Loucy (cell line): Measurements from ENCODE around the gene PLXNA2.

Experiments
- H2AFZ ChIP-seq: fragments of 200-600 bp; sonication (generic); 2 replicates; pipeline ENCODE4 v1.6.0; 2016; ENCODE audit warnings: antibody characterized with exemption, mild to moderate bottlenecking, low read length, moderate library complexity
- H3F3A ChIP-seq: fragments of 200-600 bp; 2 replicates; pipeline ENCODE4 v1.6.0; 2016; ENCODE audit warnings: antibody characterized with exemption, low read depth, mild to moderate bottlenecking
- H3K27me3 ChIP-seq: fragments of 200-600 bp; sonication (generic); 2 replicates; pipeline ENCODE4 v1.6.1; 2014; ENCODE audit warnings: low read length, mild to moderate bottlenecking; ENCODE audit not compliant: insufficient read depth, poor library complexity, severe bottlenecking
- H3K36me3 ChIP-seq: fragments of 200-600 bp; sonication (generic); 2 replicates; pipeline ENCODE4 v1.6.1; 2016; ENCODE audit warnings: low read length; ENCODE audit not compliant: insufficient read depth
- H3K4me1 ChIP-seq: fragments of 200-600 bp; sonication (generic); 2 replicates; pipeline ENCODE4 v1.5.1; 2014; ENCODE audit warnings: low read length, mild to moderate bottlenecking; ENCODE audit not compliant: insufficient read depth, poor library complexity, severe bottlenecking
- H3K4me2 ChIP-seq: fragments of 200-600 bp; sonication (generic); 2 replicates; pipeline ENCODE4 v1.6.0; 2014; ENCODE audit warnings: antibody characterized with exemption, low read length, low read depth, mild to moderate bottlenecking; ENCODE audit not compliant: poor library complexity, severe bottlenecking
- H3K4me3 ChIP-seq: fragments of 200-600 bp; sonication (generic); 2 replicates; pipeline ENCODE4 v1.5.1; 2014; ENCODE audit warnings: low read length, mild to moderate bottlenecking, mixed read lengths; ENCODE audit not compliant: poor library complexity, severe bottlenecking
- H3K79me2 ChIP-seq: fragments of 200-600 bp; sonication (generic); 2 replicates; pipeline ENCODE4 v1.6.1; 2014; ENCODE audit warnings: low read length; ENCODE audit not compliant: insufficient read depth
- H3K9ac ChIP-seq: fragments of 200-600 bp; sonication (generic); 2 replicates; pipeline ENCODE4 v1.6.0; 2014; ENCODE audit warnings: mild to moderate bottlenecking, low read depth, low read length, moderate library complexity; ENCODE audit not compliant: poor library complexity, severe bottlenecking
- H3K9me2 ChIP-seq: fragments of 200-600 bp; sonication (generic); replicated peaks from 2 replicates; pipeline ENCODE4 v1.6.1; 2016; ENCODE audit warnings: low read depth, low read length, mixed read lengths
- H3K9me3 ChIP-seq: fragments of 200-600 bp; sonication (generic); 2 replicates; pipeline ENCODE4 v1.6.1; 2014; ENCODE audit warnings: mild to moderate bottlenecking, antibody characterized with exemption, low read length, low read depth; ENCODE audit not compliant: insufficient read depth
- H4K20me1 ChIP-seq: fragments of 200-600 bp; sonication (generic); 2 replicates; pipeline ENCODE4 v1.6.0; 2014; ENCODE audit warnings: antibody characterized with exemption, low read length, mild to moderate bottlenecking; ENCODE audit not compliant: insufficient read depth, poor library complexity, severe bottlenecking
- CTCF ChIP-seq: fragments of 200-600 bp; sonication (generic); conservative IDR thresholded peaks from 2 replicates; pipeline ENCODE4 v1.5.1; 2014; ENCODE audit warnings: mild to moderate bottlenecking, antibody characterized with exemption, low read length
- EZH2phosphoT487 ChIP-seq: fragments of 200-600 bp; IDR thresholded peaks from 2 replicates; pipeline ENCODE4 v1.6.1; 2018; ENCODE audit warnings: antibody characterized with exemption, mild to moderate bottlenecking, moderate library complexity, borderline replicate concordance

The PLXNA2 gene

GRCh38 chr1:208058267-208058666 lies 185.9 kb downstream of the PLXNA2 start:
- Histone ChIP-seq H3K9ac (no peak overlapping the region), H3K9me3 (no peaks in the 10 kb centered on the region), H3K9me2 (no peaks in the 10 kb centered on the region), H2AFZ (no peak overlapping the region), H3K27me3 (no peaks in the 10 kb centered on the region), H3K4me1 (no peaks in the 10 kb centered on the region), H3K36me3 (no peaks in the 10 kb centered on the region), H3K79me2 (no peaks in the 10 kb centered on the region), H4K20me1 (no peaks in the 10 kb centered on the region), H3K4me3 (no peak overlapping the region), H3K4me2 (no peak overlapping the region), H3F3A (no peaks in the 10 kb centered on the region)
- TF ChIP-seq EZH2phosphoT487 (no peak), CTCF (no peak)

- Histone ChIP-seq H3K9me2 (no peaks in the 10 kb centered on the region), H3K4me3 (no peak overlapping the region), H3K27me3 (no peaks in the 10 kb centered on the region), H3F3A (no peaks in the 10 kb centered on the region), H3K4me2 (no peak overlapping the region), H3K36me3 (no peaks in the 10 kb centered on the region), H3K9ac (no peak overlapping the region), H3K9me3 (no peaks in the 10 kb centered on the region), H2AFZ (no peak overlapping the region), H4K20me1 (no peaks in the 10 kb centered on the region), H3K79me2 (no peaks in the 10 kb centered on the region), H3K4me1 (no peaks in the 10 kb centered on the region)
- TF ChIP-seq EZH2phosphoT487 = no peak
- no peak for TF ChIP-seq CTCF
Observed at GRCh38 chr1:208057056-208057455, 187.1 kb downstream of the PLXNA2 start.

- TF ChIP-seq EZH2phosphoT487 (no peak), CTCF (no peak)
- Histone ChIP-seq H3K4me1 (no peaks in the 10 kb centered on the region), H3K9me3 (no peaks in the 10 kb centered on the region), H4K20me1 (no peaks in the 10 kb centered on the region), H3K79me2 (no peaks in the 10 kb centered on the region), H3K4me2 (no peak overlapping the region), H3K36me3 (no peaks in the 10 kb centered on the region), H3F3A (no peaks in the 10 kb centered on the region), H2AFZ (no peak overlapping the region), H3K9me2 (no peaks in the 10 kb centered on the region), H3K27me3 (no peaks in the 10 kb centered on the region), H3K9ac (no peak overlapping the region), H3K4me3 (no peak overlapping the region)
Observed at GRCh38 chr1:208055535-208055934, 188.6 kb downstream of the PLXNA2 start.
